ENCODE results near the gene IL33.
A peak's percentile ranks its signal among the peaks of the same experiment; 100 is the strongest.

Gene IL33

DNA sequence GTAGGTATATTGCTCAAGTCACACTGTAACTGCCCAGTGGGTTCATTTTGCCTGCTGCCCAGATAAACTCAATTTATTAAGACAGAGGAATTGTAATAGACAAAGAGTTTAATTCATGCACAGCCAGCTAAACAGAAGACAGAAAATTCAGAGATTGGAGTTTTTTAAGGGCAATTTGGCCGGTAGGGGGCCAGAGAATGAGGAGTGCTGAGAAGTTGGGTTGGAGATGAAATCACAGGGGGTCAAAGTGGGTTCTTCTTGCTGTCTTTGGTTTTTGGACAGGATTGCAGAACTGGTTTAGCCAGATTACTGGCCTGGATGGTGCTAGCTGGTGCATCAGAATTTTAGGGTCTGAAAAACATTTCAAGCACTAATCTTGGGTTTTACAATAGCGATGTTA is 20.7 kb upstream of the IL33 start:
- ATAC-seq (ENCODE audit: insufficient read depth, low read depth) (no peak), DNase-seq (no peak)
- Histone ChIP-seq H3K36me3 (ENCODE audit: insufficient read depth, low read length) (no peaks in the 10 kb centered on the region), H3K4me3 (ENCODE audit: low read depth in 1 of 2, low read length in 2 of 2) (no peak overlapping the region), H3K4me1 (ENCODE audit: insufficient read depth, low read length) (no peaks in the 10 kb centered on the region), H3K79me2 (ENCODE audit: insufficient read depth, low read length) (no peaks in the 10 kb centered on the region), H4K20me1 (ENCODE audit: insufficient read depth, low read length) (no peaks in the 10 kb centered on the region), H3K27me3 (ENCODE audit: insufficient read depth, low read length, poor library complexity) (no peaks in the 10 kb centered on the region), H3K4me2 (ENCODE audit: insufficient read depth, low read length) (no peak overlapping the region), H2AFZ (ENCODE audit: low read depth, low read length) (no peak overlapping the region), H3K9me3 (ENCODE audit: insufficient read depth, low read length, severe bottlenecking) (no peaks in the 10 kb centered on the region), H3K27ac (ENCODE audit: low read length) (no peak overlapping the region), H3K9ac (ENCODE audit: low read depth, low read length) (no peak overlapping the region)
- no peak for TF ChIP-seq EZH2 (IDR thresholded peaks at IDR 0.05; ENCODE audit: borderline replicate concordance, low read depth, low read length, severe bottlenecking)
- TF ChIP-seq, protein P1, sequence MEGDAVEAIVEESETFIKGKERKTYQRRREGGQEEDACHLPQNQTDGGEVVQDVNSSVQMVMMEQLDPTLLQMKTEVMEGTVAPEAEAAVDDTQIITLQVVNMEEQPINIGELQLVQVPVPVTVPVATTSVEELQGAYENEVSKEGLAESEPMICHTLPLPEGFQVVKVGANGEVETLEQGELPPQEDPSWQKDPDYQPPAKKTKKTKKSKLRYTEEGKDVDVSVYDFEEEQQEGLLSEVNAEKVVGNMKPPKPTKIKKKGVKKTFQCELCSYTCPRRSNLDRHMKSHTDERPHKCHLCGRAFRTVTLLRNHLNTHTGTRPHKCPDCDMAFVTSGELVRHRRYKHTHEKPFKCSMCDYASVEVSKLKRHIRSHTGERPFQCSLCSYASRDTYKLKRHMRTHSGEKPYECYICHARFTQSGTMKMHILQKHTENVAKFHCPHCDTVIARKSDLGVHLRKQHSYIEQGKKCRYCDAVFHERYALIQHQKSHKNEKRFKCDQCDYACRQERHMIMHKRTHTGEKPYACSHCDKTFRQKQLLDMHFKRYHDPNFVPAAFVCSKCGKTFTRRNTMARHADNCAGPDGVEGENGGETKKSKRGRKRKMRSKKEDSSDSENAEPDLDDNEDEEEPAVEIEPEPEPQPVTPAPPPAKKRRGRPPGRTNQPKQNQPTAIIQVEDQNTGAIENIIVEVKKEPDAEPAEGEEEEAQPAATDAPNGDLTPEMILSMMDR (IDR thresholded peaks at IDR 0.05; ENCODE audit: borderline replicate concordance, extremely low read depth, low read length, poor library complexity, severe bottlenecking), result no peak

DNA sequence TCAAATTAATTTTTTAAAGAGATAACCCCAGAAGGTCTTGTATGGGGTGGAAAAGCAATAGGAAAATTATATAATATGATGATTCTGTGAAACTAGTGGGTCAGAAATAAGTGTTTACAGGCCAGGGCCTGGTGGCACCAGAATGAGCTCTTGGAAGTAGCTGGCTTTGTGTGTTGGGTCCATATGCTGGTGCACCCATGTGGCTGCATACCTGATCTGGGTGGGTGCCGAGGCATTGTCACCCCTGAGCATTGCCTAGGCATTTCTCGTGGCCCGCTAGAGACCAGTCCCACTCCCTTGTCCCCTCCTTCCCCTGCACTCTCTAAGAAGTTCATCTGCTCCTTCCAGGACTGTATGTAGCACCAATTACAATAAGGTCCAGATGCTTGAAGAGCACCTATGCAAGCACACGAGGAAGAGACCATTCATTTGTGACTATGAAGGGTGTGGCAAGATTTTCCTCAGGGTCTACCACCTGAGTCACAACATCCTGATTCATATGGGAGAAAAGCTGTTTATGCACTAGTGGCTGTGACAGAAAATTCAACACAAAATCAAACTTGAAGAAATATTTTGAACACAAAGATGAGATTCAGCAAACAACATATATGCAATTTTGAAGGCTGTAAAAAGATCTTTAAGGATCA is 19.8 kb upstream of the IL33 start:
- no peak overlapping the region for H3K9ac ChIP-seq (ENCODE audit: low read depth, low read length)
- DNase-seq (no peak), ATAC-seq (ENCODE audit: insufficient read depth, low read depth) (no peak)
- TF ChIP-seq EZH2 (IDR thresholded peaks at IDR 0.05; ENCODE audit: borderline replicate concordance, low read depth, low read length, severe bottlenecking), result no peak
- TF ChIP-seq, protein P1 (IDR thresholded peaks at IDR 0.05; ENCODE audit: borderline replicate concordance, extremely low read depth, low read length, poor library complexity, severe bottlenecking), result no peak
- H3K27me3 ChIP-seq (ENCODE audit: insufficient read depth, low read length, poor library complexity), result peaks cover 5% of the 10 kb centered on the region
- no peaks in the 10 kb centered on the region for H4K20me1 ChIP-seq (ENCODE audit: insufficient read depth, low read length)
- H3K36me3 ChIP-seq (ENCODE audit: insufficient read depth, low read length), result no peaks in the 10 kb centered on the region
- H2AFZ ChIP-seq (ENCODE audit: low read depth, low read length), result no peak overlapping the region
- no peak overlapping the region for H3K27ac ChIP-seq (ENCODE audit: low read length)
- no peak overlapping the region for H3K4me3 ChIP-seq (ENCODE audit: low read depth in 1 of 2, low read length in 2 of 2)
- no peaks in the 10 kb centered on the region for H3K4me1 ChIP-seq (ENCODE audit: insufficient read depth, low read length)
- no peaks in the 10 kb centered on the region for H3K79me2 ChIP-seq (ENCODE audit: insufficient read depth, low read length)
- H3K4me2 ChIP-seq (ENCODE audit: insufficient read depth, low read length), result no peak overlapping the region
- H3K9me3 ChIP-seq (ENCODE audit: insufficient read depth, low read length, severe bottlenecking), result no peaks in the 10 kb centered on the region

DNA sequence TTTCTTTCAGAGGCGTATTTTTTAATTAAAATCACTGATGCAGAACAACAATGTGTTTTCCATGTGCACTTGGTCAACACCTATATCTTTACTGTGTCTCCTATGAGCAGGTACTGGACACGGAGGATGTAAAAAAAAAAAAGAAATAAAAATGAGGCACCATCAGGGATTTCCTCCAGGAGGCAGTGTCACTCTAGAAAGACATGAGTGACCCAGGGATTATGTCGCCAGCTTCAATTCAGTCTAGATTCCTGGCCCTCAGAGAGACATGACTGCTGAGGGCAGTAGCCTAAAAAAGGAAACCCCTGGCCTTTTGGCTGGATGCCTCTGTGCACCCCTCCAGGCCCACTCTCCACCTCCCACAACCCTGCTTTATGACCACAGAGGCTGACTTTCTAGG is 18.3 kb upstream of the IL33 start:
- no peaks in the 10 kb centered on the region for H4K20me1 ChIP-seq (ENCODE audit: insufficient read depth, low read length)
- no peaks in the 10 kb centered on the region for H3K4me1 ChIP-seq (ENCODE audit: insufficient read depth, low read length)
- H3K9ac ChIP-seq (ENCODE audit: low read depth, low read length), result no peak overlapping the region
- TF ChIP-seq, protein P1 (IDR thresholded peaks at IDR 0.05; ENCODE audit: borderline replicate concordance, extremely low read depth, low read length, poor library complexity, severe bottlenecking), result peak; percentile 20
- TF ChIP-seq EZH2 (IDR thresholded peaks at IDR 0.05; ENCODE audit: borderline replicate concordance, low read depth, low read length, severe bottlenecking), result no peak
- H3K79me2 ChIP-seq (ENCODE audit: insufficient read depth, low read length), result no peaks in the 10 kb centered on the region
- H3K9me3 ChIP-seq (ENCODE audit: insufficient read depth, low read length, severe bottlenecking), result no peaks in the 10 kb centered on the region
- H3K36me3 ChIP-seq (ENCODE audit: insufficient read depth, low read length), result no peaks in the 10 kb centered on the region
- no peak overlapping the region for H3K27ac ChIP-seq (ENCODE audit: low read length)
- no peak overlapping the region for H2AFZ ChIP-seq (ENCODE audit: low read depth, low read length)
- peaks cover 5% of the 10 kb centered on the region for H3K27me3 ChIP-seq (ENCODE audit: insufficient read depth, low read length, poor library complexity)
- no peak for ATAC-seq (ENCODE audit: insufficient read depth, low read depth)
- H3K4me3 ChIP-seq (ENCODE audit: low read depth in 1 of 2, low read length in 2 of 2), result no peak overlapping the region
- H3K4me2 ChIP-seq (ENCODE audit: insufficient read depth, low read length), result no peak overlapping the region
- DNase-seq, result no peak
